HCT116 (cell line): ENCODE data around the gene PEX12.

Source experiments
- ATF3 ChIP-seq: IDR thresholded peaks from 2 replicates; pipeline ENCODE4 v1.6.1; 2012
- CTCF ChIP-seq, 3 experiments: fragments of 200-600 bp in 1 of 3; sonication (generic) in 1 of 3; IDR thresholded peaks in 2 of 3; conservative IDR thresholded peaks in 1 of 3; 2 replicates each; pipeline ENCODE4 v1.5.1; 2012 to 2017; ENCODE audit warnings: low read depth in 2 of 3, low read length in 2 of 3, antibody characterized with exemption in 1 of 3, borderline replicate concordance in 1 of 3, control low read depth in 1 of 3, mild to moderate bottlenecking in 1 of 3, mixed read lengths in 1 of 3, mixed run types in 1 of 3, moderate library complexity in 1 of 3; ENCODE audit not compliant: insufficient read depth in 1 of 3
- FOSL1 ChIP-seq: IDR thresholded peaks from 2 replicates; pipeline ENCODE4 v1.6.1; 2012; ENCODE audit warnings: low read depth
- MAX ChIP-seq: IDR thresholded peaks from 2 replicates; pipeline ENCODE4 v1.6.1; 2012
- POLR2A ChIP-seq: IDR thresholded peaks from 2 replicates; pipeline ENCODE4 v1.7.0; 2011; ENCODE audit warnings: borderline replicate concordance; ENCODE audit not compliant: insufficient read depth, insufficient read length; ENCODE audit errors: extremely low read depth
- POLR2AphosphoS5 ChIP-seq: IDR thresholded peaks from 2 replicates; pipeline ENCODE4 v1.6.1; 2011; ENCODE audit warnings: mild to moderate bottlenecking, low read depth, low read length, moderate library complexity
- RAD21 ChIP-seq: IDR thresholded peaks from 2 replicates; pipeline ENCODE4 v1.6.1; 2012; ENCODE audit warnings: low read depth, mild to moderate bottlenecking
- TCF7L2 ChIP-seq: IDR thresholded peaks from 2 replicates; pipeline ENCODE4 v1.7.0; 2011; ENCODE audit warnings: borderline replicate concordance, inconsistent platforms; ENCODE audit not compliant: insufficient read depth, insufficient read length; ENCODE audit errors: extremely low read depth
- YY1 ChIP-seq: IDR thresholded peaks from 2 replicates; pipeline ENCODE4 v1.6.1; 2011; ENCODE audit warnings: low read length, low read depth, moderate library complexity, mild to moderate bottlenecking; ENCODE audit not compliant: insufficient replicate concordance; ENCODE audit errors: extremely low read depth

- TF ChIP-seq FOSL1 = no peak
- TF ChIP-seq TCF7L2 = no peak
- TF ChIP-seq POLR2AphosphoS5 = no peak
- TF ChIP-seq CTCF (IDR thresholded peaks at IDR 0.05 in 2 of 3, conservative IDR thresholded peaks at IDR 0.05 in 1 of 3; ENCODE audit: borderline replicate concordance in 1 of 3, insufficient read depth in 1 of 3, low read depth in 2 of 3, low read length in 2 of 3) = no peak
- no peak for TF ChIP-seq MAX
- TF ChIP-seq ATF3 = no peak
- no peak for TF ChIP-seq YY1
- no peak for TF ChIP-seq RAD21
- no peak for TF ChIP-seq POLR2A
Observed at GRCh38 chr17:35543856-35544255, 34.5 kb downstream of the PEX12 start.
